Endodermal cell (in vitro differentiated cells): ENCODE results near the gene KIF17. TPM values are rescaled to one million over a fixed set of nuclear protein-coding genes. Genes with fewer than 3 reads are reported as not detected.

Experiments
- DNase-seq: peaks from one replicate; pipeline ENCODE4 v3.0.0-alpha.2; 2017
- H3K27ac ChIP-seq: 2 replicates; pipeline ENCODE4 v1.5.1; 2013; ENCODE audit warnings: mild to moderate bottlenecking, low read depth, low read length, moderate library complexity
- H3K27me3 ChIP-seq: 2 replicates; pipeline ENCODE4 v1.6.1; 2013; ENCODE audit warnings: mild to moderate bottlenecking, low read length, moderate library complexity; ENCODE audit not compliant: insufficient read depth, control insufficient read depth, poor library complexity, severe bottlenecking
- H3K36me3 ChIP-seq: 2 replicates; pipeline ENCODE4 v1.7.0; 2013; ENCODE audit warnings: mild to moderate bottlenecking, low read length, moderate library complexity; ENCODE audit not compliant: control insufficient read depth, insufficient read depth
- H3K4me1 ChIP-seq: one replicate; pipeline ENCODE4 v1.7.0; 2013; ENCODE audit warnings: low read length; ENCODE audit not compliant: control insufficient read depth, insufficient read depth
- H3K4me3 ChIP-seq: 2 replicates; pipeline ENCODE4 v1.5.1; 2013; ENCODE audit warnings: mild to moderate bottlenecking, low read length, moderate library complexity
- H3K9ac ChIP-seq: 2 replicates; pipeline ENCODE4 v1.6.1; 2013; ENCODE audit warnings: mild to moderate bottlenecking, low read length, moderate library complexity; ENCODE audit not compliant: poor library complexity, severe bottlenecking; ENCODE audit errors: extremely low read depth
- H3K9me3 ChIP-seq: 2 replicates; pipeline ENCODE4 v1.6.1; 2013; ENCODE audit warnings: mild to moderate bottlenecking, low read length, moderate library complexity; ENCODE audit not compliant: control insufficient read depth
- H3K27ac Mint-ChIP-seq: 2 replicates; pipeline ENCODE4 v1.8.0; 2020; ENCODE audit warnings: mixed read lengths
- H3K27me3 Mint-ChIP-seq: 2 replicates; pipeline ENCODE4 v1.8.0; 2021; ENCODE audit warnings: mild to moderate bottlenecking, mixed read lengths; ENCODE audit not compliant: insufficient read depth
- H3K36me3 Mint-ChIP-seq: 2 replicates; pipeline ENCODE4 v1.8.0; 2020; ENCODE audit warnings: low read depth, mixed read lengths
- H3K4me1 Mint-ChIP-seq: 2 replicates; pipeline ENCODE4 v1.8.0; 2020; ENCODE audit warnings: mixed read lengths
- H3K4me3 Mint-ChIP-seq: 2 replicates; pipeline ENCODE4 v1.8.0; 2020; ENCODE audit warnings: mild to moderate bottlenecking, moderate library complexity, mixed read lengths
- H3K9me3 Mint-ChIP-seq: 2 replicates; pipeline ENCODE4 v1.8.0; 2020; ENCODE audit warnings: mild to moderate bottlenecking, mixed read lengths
- WGBS, 2 experiments: methylation state at CpG; one replicate each; pipeline versions ENCODE4 v1.1.5 to v1.1.7; 2013; ENCODE audit warnings: missing lambda C conversion rate in 2 of 2, mixed read lengths in 1 of 2; ENCODE audit not compliant: insufficient coverage in 1 of 2, insufficient read length in 1 of 2; 5-methylcytosine and 5-hydroxymethylcytosine counted together
- total RNA-seq, 2 donors: library from RNA; stranded (reverse); fragmentation: NEBNext Ultra II Directional in 1 of 2; extraction: Animal tissue kit (Norgen Biotek cat#: 25700) in 1 of 2; gene quantifications; 2 replicates in 1 of 2; 3 replicates in 1 of 2; pipeline ENCODE4 v1.2.1, GENCODE V29; 2021
- TF ChIP-seq, protein P1 (sequence below): fragments of 200-600 bp; sonication (generic); conservative IDR thresholded peaks from 2 replicates; pipeline ENCODE4 v1.5.0; 2021; ENCODE audit warnings: antibody characterized with exemption, mild to moderate bottlenecking

The KIF17 gene
- total RNA-seq, 2 donors from 2014 or later = 4.2 to 8.0 TPM

DNA sequence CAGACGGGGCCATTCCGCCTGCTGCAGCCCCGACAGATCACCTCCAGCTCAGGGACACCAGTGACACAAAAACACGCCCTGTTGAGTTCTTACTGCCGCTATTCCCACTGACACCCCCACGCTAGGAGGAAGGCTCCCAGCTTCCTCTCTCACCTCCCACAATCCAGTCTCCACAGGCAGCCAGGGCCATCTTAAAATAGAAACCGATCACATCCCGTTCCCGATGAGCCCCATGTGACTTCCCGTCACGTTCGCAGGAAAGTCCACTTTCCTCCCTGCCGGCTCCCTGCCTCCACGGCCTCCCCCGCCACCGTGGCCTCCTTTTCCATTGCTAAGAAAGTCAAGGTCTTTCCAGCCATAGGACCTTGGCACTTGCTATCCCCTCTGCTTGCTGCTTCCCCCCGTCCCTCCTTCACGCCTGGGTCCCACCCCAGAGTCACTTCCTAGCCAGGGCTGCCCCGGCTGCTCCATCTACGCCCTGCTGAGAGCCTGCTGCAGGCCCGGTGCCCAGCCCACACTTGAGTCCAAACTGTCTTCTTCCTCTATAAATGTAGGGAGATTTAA is 32.6 kb downstream of the KIF17 start:
- Histone ChIP-seq H3K27me3 (no peaks in the 10 kb centered on the region), H3K4me3 (no peak overlapping the region), H3K4me1 (no peaks in the 10 kb centered on the region), H3K9ac (no peak overlapping the region), H3K27ac (no peak overlapping the region), H3K36me3 (no peaks in the 10 kb centered on the region), H3K9me3 (no peaks in the 10 kb centered on the region)
- peaks cover 6% of the 10 kb centered on the region for H3K4me1 Mint-ChIP-seq
- H3K9me3 Mint-ChIP-seq = no peaks in the 10 kb centered on the region
- TF ChIP-seq, protein P1, sequence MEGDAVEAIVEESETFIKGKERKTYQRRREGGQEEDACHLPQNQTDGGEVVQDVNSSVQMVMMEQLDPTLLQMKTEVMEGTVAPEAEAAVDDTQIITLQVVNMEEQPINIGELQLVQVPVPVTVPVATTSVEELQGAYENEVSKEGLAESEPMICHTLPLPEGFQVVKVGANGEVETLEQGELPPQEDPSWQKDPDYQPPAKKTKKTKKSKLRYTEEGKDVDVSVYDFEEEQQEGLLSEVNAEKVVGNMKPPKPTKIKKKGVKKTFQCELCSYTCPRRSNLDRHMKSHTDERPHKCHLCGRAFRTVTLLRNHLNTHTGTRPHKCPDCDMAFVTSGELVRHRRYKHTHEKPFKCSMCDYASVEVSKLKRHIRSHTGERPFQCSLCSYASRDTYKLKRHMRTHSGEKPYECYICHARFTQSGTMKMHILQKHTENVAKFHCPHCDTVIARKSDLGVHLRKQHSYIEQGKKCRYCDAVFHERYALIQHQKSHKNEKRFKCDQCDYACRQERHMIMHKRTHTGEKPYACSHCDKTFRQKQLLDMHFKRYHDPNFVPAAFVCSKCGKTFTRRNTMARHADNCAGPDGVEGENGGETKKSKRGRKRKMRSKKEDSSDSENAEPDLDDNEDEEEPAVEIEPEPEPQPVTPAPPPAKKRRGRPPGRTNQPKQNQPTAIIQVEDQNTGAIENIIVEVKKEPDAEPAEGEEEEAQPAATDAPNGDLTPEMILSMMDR = no peak
- WGBS, 2 experiments = 93 to 96% methylated on average over 14 to 20 of the region's 21 CpGs
- peak overlapping the region; percentile 62 for H3K27ac Mint-ChIP-seq
- H3K27me3 Mint-ChIP-seq = no peaks in the 10 kb centered on the region
- DNase-seq = no peak
- no peak overlapping the region for H3K4me3 Mint-ChIP-seq
- peaks cover 3% of the 10 kb centered on the region for H3K36me3 Mint-ChIP-seq

DNA sequence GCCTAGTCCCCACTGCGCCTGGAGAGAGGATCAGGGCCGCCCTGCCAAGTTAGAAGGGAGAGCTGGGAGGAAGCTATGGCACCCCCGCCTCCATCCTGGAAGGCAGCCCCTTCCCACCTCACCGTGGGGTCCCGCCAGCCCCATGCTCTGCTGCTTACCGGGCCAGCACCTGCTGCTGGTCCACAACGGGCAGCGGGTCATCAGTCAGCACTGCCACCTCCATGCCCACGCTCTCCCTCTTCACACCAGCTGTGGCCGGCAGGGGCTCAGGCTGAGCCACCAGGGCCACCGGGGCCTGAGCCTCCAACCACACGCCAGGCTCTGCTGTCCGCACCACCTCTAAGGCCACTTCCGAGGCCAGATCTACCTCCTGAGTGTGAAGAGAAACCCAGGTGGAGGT is 33.2 kb downstream of the KIF17 start:
- H3K9me3 ChIP-seq = no peaks in the 10 kb centered on the region
- no peaks in the 10 kb centered on the region for H3K4me1 ChIP-seq
- no peaks in the 10 kb centered on the region for H3K27me3 Mint-ChIP-seq
- TF ChIP-seq, protein P1 = no peak
- H3K4me3 ChIP-seq = no peak overlapping the region
- H3K27ac Mint-ChIP-seq = peak overlapping the region; percentile 62
- H3K9me3 Mint-ChIP-seq = no peaks in the 10 kb centered on the region
- H3K27me3 ChIP-seq = no peaks in the 10 kb centered on the region
- no peak for DNase-seq
- H3K4me3 Mint-ChIP-seq = no peak overlapping the region
- WGBS, 2 experiments = 91 to 97% methylated on average over 6 to 14 of the region's 14 CpGs
- H3K27ac ChIP-seq = no peak overlapping the region
- H3K9ac ChIP-seq = no peak overlapping the region
- H3K36me3 Mint-ChIP-seq = peaks cover 3% of the 10 kb centered on the region
- H3K36me3 ChIP-seq = no peaks in the 10 kb centered on the region
- H3K4me1 Mint-ChIP-seq = peaks cover 6% of the 10 kb centered on the region

DNA sequence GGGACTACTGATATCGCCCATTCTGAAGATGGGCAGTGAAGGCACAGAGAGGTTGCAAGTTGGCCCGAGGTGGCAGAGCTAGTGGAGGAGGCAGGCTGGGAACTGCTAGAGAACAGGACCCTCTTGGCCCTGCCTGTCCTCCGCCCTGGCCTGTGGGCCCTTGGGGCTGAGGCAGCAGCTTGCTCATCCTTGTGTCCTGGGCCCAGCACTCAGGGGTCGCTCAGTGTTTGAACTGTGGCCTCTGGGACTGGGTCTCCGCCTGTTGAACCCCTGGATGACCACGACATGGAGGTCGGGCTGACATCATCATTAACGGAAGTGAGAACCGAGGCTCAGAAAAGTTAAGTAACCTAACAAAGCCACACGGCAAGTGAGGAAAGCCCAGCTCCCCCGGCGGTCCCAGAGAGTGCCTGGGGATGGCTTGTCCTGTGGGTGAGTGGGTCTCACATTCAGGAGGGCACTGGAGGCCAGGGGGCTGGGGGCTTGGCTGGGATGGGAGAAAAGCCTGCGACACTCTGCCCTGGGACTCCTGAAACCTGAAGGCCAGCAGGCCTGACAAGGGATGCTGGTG is 33.7 kb downstream of the KIF17 start:
- Mint-ChIP-seq H3K36me3 (peaks cover 3% of the 10 kb centered on the region), H3K27ac (no peak overlapping the region), H3K27me3 (no peaks in the 10 kb centered on the region), H3K9me3 (no peaks in the 10 kb centered on the region), H3K4me1 (peaks cover 6% of the 10 kb centered on the region), H3K4me3 (no peak overlapping the region)
- no peak overlapping the region for H3K4me3 ChIP-seq
- no peak overlapping the region for H3K27ac ChIP-seq
- H3K27me3 ChIP-seq = no peaks in the 10 kb centered on the region
- H3K9ac ChIP-seq = no peak overlapping the region
- TF ChIP-seq, protein P1 = no peak
- 88 to 95% methylated on average over 8 to 13 of the region's 13 CpGs for WGBS, 2 experiments
- H3K36me3 ChIP-seq = no peaks in the 10 kb centered on the region
- H3K4me1 ChIP-seq = no peaks in the 10 kb centered on the region
- no peak for DNase-seq
- H3K9me3 ChIP-seq = no peaks in the 10 kb centered on the region
